ENCODE data around the gene NF2.
"Not testable (repeated sequence)": the region's sequence is repeated elsewhere in the genome, so short reads cannot be mapped to it uniquely, and the experiment has no call there.

NF2 gene

DNA sequence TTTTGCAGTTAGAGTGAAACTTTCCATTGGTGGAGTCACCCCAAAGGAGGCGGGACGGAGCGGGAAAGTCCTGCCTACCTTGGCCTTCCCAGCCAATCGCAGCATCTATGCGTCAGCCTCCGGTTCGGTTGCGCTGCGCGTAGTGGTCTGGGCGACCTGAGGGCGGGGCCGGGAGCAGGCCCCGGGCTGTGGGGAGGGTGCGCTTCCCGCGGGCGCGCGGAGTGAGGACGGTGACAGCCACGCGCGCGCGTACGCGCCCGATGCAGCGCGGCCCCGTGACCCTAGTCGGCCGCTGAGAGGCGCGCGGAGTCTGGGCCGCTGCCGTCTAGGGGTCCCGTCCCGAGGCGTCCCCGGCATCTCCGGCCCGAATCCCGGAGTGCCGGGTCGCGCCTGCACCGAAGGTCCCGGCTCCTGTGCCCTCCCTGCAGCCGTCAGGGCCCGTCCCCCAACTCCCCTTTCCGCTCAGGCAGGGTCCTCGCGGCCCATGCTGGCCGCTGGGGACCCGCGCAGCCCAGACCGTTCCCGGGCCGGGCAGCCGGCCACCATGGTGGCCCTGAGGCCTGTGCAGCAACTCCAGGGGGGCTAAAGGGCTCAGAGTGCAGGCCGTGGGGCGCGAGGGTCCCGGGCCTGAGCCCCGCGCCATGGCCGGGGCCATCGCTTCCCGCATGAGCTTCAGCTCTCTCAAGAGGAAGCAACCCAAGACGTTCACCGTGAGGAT, at the start of gene NF2:
TSS of gene NF2 (plus strand) at position 276 of the 718 bp plus-strand sequence. CDS start at position 642, 366 bp downstream.
- peak; percentile 95 to 96 for DNase-seq (ENCODE audit: low read depth in 2 of 2)

DNA sequence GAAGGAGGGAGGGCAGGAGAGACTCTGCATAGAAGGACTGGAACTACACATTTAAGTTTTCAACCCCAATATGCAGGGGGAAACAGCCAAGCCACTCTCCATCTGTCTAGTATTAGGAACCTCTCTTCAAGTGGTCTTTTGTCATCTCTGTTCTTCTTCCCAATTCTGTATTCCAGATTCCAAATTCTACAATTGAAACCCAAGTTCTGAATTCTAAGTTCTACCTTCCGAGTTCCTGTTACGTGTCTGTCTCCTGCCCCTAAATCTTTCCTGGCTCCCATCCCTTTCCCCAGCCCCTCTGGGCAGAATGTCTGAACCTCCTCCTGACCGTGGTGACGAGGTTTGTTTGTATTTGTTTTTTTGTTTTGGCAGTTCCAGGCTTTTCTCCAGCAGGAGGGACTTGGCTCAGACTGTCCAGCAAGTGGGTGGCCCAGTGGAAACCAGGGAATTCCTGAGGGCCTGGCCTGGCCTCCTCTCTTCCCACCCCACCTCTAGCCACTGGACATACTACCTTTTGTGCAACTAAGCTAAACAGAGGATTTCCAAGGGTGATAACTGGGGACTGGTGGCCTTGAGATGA, 48.3 kb upstream of the NF2 start:
- no peak for DNase-seq (ENCODE audit: low read depth in 2 of 2)

DNA sequence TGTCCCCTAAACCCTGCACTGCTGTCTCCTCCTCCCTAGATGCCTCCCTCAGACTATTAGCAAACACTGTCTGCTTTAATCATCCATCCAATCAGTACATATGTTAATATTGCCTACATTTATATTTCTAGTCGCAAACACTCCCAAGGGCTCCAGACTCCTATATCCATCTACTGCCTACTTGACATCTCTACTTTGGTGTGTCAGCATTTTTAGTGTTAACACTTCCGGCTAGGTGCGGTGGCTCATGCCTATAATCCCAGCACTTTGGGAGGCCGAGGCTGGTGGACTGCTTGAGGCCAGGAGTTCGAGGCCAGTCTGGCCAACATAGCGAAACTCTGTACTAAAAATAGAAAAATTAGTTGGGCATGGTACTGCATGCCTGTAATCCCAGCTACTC, 44.4 kb upstream of the NF2 start:
- DNase-seq (ENCODE audit: low read depth in 2 of 2): no peak

DNA sequence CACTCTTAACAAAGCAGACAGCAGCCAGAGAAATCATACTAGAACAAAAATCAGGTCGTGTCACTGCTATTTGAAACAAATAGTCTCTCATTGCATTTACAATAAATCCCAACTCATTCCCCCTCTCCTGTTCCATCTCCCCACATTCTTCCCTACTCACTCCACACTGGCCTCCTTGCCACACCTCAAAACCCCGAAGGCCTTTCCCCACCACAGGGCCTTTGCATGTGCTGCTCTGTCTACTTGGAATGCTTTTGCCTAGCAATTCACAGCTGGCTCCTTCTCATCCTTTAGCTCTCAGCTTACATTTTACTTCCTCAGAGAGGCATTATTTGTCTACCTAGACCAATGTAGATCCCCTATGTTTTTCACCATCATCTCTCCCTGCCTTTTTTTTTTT, 43.6 kb upstream of the NF2 start:
- DNase-seq (ENCODE audit: low read depth in 2 of 2): no peak

DNA sequence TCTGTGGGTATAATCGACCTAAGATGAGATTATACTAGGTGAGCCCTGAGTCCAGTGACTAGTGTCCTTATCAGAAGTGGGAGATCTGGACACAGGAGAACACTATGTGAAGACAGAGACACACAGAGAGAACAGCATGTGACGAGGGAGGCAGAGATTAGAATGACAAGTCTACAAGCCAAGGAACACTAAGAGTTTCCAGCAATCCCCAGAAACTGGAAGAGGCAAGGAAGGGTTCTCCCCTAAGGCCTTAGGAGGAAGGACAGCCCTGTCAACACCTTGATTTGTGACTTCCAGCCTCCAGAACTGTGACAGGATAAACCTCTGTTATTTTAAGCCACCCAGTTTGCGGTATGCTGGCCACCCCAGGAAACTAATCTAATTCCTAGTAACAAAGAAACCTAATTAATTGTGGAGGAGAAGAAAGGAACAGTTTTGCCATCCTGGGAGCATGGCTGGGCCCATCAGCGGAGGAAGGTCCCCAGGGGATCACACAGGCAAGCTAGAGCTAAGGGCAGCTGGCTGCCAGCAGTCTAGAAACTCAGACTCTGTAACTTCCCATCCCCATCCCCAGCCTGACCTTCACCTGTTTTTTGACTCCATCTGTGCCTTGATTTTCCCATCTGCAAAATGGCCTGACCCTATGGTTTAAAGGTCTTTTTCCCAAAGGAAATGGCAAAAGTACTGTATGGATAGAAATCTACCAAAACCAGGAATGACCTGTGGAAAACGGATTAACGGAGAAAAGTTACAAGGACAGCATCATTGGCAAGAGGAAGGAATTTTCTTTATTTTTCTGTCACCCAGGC, 39.6 kb upstream of the NF2 start:
- DNase-seq (ENCODE audit: low read depth in 2 of 2): no peak

DNA sequence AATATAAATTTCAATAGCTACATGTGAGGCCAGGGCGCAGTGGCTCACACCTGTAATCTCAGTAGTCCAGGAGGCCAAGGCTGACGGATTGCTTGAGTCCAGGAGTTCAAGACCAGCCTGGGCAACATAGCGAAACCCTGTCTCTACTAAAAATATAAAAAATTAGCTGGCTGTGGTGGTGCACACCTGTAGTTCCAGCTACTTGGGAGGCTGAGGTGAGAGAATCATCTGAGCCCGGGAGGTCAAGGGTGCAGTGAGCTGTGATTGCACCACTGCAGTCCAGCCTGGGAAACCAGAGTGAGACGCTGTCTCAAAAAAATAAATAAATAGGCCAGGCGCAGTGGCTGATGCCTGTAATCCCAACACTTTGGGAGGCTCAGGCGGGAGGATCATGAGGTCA, 36.9 kb upstream of the NF2 start:
- not testable (repeated sequence) for DNase-seq (ENCODE audit: low read depth in 2 of 2)

DNA sequence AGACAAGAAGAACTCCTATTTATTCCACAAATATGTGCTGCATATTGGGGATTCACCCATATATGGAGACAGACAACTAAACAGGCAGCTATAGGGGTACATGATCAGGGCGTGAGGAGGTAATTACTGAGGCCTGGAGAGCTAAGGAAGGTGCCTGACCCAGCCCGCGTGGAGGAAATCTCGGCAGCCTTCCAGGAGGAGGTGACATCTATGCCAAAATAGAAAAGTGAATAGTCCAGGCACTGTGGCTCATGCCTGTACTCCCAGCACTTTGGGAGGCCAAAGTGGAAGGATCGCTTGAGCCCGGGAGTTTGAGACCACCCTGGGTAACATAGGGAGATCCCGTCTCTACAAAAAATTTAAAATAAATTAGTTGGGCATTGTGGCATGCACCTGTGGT, 36.1 kb upstream of the NF2 start:
- DNase-seq (ENCODE audit: low read depth in 2 of 2): no peak

DNA sequence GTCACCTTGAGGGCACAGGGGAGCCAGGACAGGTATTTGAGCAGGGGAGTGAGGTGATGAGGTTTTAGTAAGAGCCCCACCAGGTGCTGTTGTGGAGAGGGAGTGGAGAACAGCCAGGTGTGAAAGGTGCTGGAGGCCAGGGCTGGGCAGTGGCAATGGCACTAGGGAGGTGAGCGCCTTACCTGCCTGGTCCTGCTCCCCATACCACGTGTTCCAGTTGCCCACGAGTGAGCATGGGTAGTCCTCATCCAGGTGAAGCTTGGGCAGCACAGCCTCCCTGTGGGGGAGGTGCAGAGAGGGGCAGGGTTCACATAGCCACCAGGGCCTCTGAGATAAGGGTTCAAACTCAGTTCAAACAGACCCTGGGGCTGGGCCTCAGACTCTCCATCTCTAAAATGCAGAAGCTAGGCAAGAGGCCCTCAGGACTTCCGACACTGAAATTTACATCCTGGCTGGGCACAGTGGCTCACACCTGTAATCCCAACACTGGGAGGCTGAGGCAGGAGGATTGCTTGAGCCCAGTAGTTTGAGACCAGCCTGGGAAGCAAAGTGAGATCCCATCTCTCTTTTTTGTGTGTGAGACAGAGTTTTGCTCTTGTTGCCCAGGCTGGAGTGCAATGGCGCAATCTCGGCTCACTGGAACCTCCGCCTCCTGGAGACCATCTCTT, 34.3 kb upstream of the NF2 start:
- DNase-seq (ENCODE audit: low read depth in 2 of 2): no peak

DNA sequence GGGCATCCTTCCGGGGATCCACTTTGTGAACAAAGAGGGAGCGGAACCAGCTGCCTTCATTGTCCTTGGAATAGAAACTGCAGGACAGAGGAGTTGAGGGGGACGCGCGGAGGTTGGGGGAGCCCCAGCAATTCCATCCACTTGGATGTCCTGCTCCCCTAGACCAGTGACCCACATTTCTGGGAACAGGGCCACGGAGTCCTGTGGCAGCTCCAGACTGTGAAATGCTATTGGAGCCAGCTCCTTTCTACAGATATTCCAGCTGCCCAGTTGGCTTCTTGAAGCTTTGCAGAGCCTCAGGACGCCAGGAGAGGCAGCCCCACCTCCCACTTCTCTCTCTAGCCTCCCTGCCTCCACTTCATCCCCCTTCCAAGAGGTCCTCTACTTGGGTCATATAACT, 33.0 kb upstream of the NF2 start:
- no peak for DNase-seq (ENCODE audit: low read depth in 2 of 2)

DNA sequence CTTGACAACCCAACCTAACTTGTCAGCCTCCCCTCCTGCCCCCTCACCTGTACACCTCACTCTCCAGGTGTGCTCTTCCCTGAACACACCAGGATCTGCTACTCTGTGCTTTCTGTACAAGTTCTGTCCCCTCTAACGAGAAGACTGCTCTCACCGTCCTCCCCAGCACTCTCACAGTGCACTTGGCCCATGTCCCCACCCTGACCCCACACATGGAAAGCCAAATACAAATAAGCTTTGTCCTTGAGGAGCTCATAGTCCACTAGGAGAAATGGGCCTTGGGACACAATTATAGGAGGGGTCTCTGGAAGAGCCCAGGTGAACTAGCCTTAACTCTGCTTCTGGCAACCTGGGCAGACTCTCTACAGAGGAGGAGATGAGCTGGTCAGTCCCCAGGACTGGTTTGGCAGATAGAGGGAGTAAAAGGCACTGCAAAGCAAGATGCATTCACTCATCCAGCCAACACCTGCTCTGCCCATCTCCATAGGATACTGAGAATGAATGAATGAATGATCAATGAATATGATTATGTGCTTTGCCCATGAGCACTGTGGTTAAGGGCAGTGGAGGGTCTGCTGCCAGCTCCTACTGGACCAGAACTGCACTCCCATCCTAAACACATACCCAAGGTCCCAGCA, 32.4 kb upstream of the NF2 start:
- no peak for DNase-seq (ENCODE audit: low read depth in 2 of 2)

DNA sequence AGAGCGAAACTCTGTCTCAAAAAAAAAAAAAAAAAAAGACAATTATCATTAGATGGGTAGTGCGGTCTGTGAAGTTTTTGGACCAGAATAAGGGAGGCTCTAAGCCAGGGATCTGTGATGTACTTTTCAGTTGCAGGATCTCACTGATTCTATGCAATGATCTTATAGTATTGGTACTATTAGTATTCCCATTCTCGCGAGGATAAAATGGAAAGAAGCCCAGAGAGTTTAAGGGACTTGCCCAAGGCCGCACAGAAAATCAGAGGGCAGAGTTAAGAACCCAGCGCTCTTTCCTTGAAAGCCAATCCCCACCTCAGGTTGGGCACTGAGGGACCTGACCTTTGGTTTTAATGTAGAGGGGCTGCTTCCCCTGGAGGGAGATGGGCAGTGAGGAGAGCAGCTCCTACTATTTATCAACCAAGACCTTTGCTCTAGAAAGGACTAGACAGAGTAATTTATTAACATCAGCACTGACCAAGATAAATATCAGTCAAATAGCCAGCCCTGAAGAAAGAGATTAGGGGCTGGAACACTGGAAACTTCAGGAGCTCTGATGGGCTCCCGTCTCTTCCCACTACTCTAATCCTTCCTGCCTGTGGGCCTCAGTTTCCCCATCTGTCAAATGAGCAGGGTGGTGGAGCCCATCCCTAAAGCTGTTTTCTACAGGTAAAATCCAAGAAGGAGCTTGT, 28.5 kb upstream of the NF2 start:
- no peak for DNase-seq (ENCODE audit: low read depth in 2 of 2)

DNA sequence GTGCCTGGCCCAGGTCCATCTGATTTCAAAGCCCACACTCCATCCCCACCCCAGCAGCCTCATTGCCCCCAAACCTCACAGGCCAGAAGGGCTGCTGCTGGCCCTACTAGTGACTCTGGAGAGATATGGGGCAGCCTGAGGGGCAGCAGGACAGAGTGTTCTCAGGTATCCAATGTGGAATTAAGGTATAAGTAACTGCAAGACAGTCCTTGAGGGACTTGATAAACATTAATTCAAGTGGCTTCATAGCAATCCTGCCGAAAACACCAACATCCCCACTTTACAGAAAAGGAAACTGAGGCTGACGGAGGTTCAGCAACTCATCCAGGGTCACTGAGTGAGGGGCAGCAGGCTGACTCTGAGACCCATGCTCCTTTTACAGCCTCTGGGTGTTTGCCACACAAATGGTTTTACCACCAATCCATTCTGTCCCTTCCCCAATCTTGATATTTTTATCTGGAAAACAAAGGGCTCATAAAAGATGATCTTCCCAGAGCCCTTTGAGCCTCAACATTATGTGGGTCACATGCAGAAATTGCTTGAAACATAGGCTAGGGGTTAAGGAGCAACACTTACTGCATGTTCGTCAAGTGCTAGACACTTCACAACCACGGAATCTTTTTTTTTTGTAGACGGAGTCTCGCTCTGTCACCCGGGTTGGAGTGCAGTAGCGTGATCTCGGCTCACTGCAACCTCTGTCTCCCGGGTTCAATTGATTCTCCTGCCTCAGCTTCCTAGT, 24.8 kb upstream of the NF2 start:
- DNase-seq (ENCODE audit: low read depth in 2 of 2): no peak

DNA sequence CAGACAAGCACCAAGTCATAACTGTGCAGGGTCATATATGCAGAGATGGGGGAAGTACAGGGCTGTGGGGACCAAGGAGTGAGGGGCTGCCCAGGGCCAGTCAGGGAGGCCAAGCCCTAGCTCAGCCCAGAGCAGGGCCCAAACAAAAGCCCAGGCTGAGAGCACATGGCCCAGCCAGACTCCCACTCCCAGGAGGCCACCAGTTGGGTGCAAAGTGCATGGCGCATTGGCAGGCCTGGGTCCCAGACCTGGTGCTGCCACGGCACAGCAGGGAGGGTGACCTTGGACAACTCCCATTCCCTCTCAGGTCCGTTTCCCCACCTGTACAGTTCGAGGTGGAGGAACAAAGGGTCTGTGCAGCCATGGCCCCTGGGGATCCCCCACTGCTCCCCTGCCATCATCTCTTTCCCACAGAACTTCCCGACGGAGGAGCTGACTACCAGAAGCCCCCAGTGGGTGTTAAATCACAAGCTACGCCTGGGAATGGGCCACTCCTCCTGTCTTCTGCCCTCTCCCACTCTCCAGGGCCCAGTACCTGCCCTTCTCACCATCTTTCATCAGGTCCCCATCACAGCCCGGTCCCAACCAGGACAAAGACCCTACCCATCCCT, 23.1 kb upstream of the NF2 start:
- no peak for DNase-seq (ENCODE audit: low read depth in 2 of 2)

DNA sequence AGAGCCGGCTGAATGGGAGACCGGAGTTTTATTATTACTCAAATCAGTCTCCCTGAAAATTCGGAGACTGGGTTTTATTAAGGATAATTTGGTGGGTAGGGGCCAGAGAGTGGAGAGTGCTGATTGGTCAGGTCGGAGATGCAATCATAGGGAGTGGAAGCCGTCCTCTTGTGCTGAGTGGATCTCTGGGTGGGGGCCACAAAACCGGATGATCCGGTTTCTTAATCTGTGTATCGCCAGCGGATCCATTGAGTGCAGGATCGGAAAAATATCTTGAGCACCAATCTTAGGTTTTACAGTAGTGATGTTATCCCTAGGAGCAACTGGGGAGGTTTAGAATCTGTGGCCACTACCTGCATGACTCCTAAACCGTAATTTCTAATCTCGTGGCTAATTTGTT, 21.6 kb upstream of the NF2 start:
- DNase-seq (ENCODE audit: low read depth in 2 of 2): no peak

DNA sequence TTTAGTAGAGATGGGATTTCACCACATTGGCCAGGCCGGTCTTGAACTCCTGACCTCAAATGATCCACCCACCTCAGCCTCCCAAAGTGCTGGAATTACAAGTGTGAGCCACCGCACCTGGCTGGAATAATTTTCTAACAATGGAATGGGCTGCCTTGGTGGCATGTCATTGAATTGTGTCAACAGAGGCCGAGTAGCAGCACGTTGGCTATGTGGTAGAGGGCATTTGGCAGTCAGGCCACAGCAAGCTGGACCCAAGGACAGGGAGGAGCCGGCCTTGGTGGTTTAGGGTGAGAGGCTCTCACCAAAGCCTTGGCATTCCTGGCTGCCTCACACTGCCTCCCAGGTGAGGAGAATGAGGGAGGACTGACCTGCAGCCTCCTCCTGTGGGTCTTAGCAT, 18.5 kb upstream of the NF2 start:
- no peak for DNase-seq (ENCODE audit: low read depth in 2 of 2)

DNA sequence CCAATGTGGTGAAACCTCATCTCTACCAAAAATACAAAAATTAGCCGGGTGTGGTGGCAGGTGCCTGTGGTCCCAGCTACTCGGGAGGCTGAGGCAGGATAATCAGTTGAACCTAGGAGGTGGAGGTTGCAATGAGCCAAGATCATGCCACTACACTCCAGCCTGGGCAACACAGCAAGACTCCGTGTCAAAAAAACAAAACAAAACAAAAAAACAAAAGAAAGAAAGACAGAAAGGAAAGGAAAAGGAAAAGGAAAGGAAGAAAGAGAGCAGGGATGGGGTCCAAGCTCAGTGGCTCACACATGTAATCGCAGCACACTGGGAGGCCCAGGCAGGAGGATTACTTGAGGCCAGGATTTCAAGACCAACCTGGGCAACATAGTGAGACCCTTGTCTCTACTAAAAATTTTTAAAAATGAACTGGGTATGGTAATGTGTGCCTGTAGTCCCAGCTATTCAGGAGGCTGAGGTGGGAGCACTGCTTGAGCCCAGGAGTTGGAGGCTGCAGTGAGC, 17.2 kb upstream of the NF2 start:
- DNase-seq (ENCODE audit: low read depth in 2 of 2): not testable (repeated sequence)

DNA sequence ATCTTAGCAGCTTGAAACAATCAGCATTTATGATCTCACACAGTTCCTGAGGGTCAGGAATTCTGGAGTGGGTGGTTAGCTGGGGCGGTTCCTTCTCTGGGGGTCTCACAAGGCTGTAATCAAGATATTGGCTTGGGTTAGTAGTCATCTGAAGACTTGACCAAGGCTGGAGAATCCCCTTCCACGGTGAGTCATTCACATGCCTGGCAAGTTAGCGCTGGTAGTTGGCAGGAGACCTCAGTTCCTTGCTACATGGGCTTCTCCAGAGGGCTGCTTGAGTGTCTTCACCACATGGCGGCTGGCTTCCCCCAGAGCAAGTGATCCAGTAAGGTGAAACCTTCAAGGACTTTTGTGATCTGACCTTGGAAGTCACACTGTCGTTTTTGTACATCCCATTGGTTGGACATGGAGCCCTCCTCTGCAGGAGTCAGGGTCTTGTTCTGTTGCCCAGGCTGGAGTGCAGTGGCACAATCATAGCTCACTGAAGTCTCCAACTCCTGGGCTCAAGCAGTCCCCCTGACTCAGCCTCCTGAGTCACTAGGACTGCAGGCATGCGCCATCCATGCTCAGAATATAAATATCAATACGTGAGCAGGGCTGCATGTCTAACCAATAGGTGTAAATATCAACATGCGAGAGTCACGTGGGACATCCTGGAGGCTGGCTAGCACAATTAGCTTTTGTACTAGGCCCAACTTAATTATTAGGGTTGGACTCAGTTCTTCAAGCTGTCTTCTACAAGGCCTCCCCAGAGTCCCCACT, 15.3 kb upstream of the NF2 start:
- DNase-seq (ENCODE audit: low read depth in 2 of 2): no peak

DNA sequence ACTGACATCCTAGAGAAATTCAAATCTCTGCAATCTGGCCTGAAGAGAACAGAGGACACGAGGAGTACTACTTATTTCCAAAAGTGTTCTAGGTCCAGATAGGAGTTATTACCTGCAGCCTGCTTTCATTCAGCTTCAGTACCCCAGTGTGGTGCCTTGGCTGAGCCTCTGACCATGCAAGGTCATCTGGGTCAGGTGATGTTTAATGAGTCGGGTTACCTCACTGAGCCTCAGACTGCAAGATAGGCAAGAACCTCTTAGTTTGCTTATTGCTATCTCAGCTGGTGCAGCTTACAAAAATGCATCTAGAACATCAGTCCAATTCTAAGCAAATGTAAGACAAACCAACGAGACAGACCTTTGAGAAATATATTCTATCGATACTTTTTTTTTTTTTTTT, 9.5 kb upstream of the NF2 start:
- no peak for DNase-seq (ENCODE audit: low read depth in 2 of 2)

DNA sequence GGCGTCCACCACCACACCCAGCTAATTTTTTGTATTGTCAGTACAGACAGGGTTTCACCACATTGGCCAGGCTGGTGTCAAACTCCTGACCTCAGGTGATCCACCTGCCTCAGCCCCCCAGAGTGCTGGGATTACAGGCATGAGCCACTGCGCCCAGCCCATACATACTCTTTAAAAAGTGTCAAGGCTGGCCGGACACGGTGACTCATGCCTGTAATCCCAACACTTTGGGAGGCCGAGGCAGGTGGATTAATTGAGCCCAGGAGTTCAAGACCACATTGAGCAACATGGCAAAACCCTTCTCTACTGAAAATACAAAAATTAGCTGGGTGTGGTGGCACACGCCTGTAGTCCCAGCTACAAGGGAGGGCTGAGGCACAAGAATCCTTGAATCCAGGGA, 9.0 kb upstream of the NF2 start:
- not testable (repeated sequence) for DNase-seq (ENCODE audit: low read depth in 2 of 2)

All from activated CD4-positive, alpha-beta T cell treated with anti-CD3 and anti-CD28 coated beads for 24 hours (primary cell).